Vagina (tissue), 2 donors: ENCODE results near the gene NEUROG2.

Experiments used
- CTCF ChIP-seq, 3 experiments: fragments of 450-650 bp in 2 of 3; fragments of 200-600 bp in 1 of 3; sonication (generic) in 1 of 3; IDR thresholded peaks; one replicate each; pipeline ENCODE4 v1.5.1; 2017 to 2019; ENCODE audit warnings: antibody characterized with exemption in 3 of 3, mild to moderate bottlenecking in 2 of 3, moderate library complexity in 2 of 3
- POLR2A ChIP-seq, 2 donors: fragments of 450-650 bp; IDR thresholded peaks; one replicate each; pipeline ENCODE4 v1.6.1; 2017; ENCODE audit warnings: antibody characterized with exemption in 2 of 2, mild to moderate bottlenecking in 2 of 2, moderate library complexity in 2 of 2
- POLR2AphosphoS5 ChIP-seq, 2 donors: sonication (generic); formaldehyde crosslinking; IDR thresholded peaks; one replicate each; pipeline ENCODE4 v1.9.0; 2017; ENCODE audit warnings: antibody characterized with exemption in 2 of 2, mild to moderate bottlenecking in 2 of 2, low read depth in 1 of 2; ENCODE audit not compliant: insufficient read depth in 1 of 2

DNA sequence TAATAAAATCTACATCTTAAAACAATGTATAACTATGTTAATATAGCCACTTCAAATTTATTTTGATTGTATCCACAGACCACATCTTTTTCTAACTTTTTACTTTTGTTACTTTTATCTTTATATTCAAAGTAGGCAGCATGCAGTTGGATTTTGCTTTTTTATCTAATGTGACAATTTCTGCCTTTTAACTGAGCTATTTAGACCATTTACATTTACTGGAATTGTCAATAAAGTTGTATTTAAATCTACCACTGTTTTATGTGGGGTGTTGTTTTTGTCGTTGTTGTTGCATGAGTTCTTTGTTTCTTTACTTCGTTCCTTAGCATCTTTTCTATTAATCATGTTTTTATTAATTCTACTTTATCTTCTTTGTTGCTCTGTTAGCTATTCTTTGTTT, 42.0 kb downstream of the NEUROG2 start:
- no peak for TF ChIP-seq CTCF (IDR thresholded peaks at IDR 0.05)
- no peak for TF ChIP-seq POLR2A (IDR thresholded peaks at IDR 0.05)
- no peak for TF ChIP-seq POLR2AphosphoS5 (IDR thresholded peaks at IDR 0.05; ENCODE audit: insufficient read depth in 1 of 2, low read depth in 1 of 2)
